DLD1 (cell line): ENCODE results near the gene DSCAML1.

Experiments
- in situ Hi-C: cut with HindIII; loops from 2 replicates; pipeline ENCODE4 v1.10.0; 2017; ENCODE audit warnings: low sequenced_read_pairs

Gene DSCAML1

DNA sequence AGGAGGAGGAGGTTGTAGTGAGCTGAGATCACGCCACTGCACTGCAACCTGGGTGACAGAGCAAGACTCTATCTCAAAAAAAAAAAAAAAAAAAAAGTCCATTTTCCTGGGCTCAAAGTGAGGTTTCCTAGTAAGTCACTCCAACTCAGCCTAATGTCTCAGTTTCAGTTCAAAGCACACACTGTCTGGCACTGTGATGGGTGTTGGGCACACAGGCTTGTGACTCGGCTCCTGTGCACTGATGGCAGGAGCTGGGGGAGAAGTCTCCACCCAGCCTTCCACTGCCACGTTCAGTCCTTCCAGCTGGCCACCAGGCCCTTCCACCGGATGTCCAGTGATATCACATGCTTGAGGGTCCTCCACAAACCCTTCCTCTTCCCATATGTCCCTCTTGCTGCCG lies 283.4 kb downstream of the DSCAML1 start:
- in situ Hi-C loops = no loop called here

- in situ Hi-C loops = no loop called here
Measured at GRCh38 chr11:117511931-117512539, 285.0 kb downstream of the DSCAML1 start.

DNA sequence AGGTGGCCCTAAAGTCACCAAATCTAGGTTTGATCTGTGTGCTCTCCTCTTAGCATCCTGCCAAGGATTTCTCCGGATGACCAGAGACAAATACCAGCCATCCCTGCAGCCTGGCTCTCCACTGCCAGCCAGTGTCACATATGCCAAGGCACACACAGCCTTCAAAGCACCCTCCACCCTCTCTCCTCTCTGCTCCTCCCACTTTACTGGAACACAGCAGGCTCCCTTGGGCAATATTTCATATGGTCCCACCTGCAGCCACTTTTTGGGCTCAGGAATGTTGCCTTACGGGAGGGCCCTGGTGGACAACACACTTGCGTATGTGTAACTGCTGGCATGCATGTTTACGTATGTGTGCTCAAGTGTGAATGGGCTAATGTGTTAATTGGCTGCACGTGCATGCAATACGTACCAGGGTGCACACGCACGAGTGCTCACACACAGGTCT lies 285.5 kb downstream of the DSCAML1 start:
- in situ Hi-C loops = no loop called here

DNA sequence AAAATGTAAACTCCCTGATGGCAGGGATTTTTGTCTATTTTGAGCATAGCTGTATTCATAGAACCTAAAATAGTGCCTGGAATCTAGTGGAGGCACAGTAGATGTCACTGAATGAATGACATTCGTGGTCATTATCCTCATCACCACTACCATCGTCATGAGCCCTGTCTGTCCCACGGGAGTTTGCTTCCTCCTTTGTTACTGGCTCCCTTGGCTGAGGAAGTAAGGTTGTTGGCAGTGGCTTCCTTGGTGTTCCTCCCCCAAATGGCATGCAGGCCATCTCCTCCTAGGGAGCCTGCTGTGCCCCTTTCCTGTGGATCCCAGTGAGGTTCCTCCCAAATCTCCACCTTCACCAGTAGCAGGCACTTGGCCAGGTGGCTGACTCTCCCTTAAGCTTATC lies 286.4 kb downstream of the DSCAML1 start:
- in situ Hi-C loops = no loop called here

GRCh38 chr11:117509543-117509942 lies 287.5 kb downstream of the DSCAML1 start:
- in situ Hi-C loops = no loop called here

- in situ Hi-C loops = no loop called here
Measured at GRCh38 chr11:117506971-117507370, 290.0 kb downstream of the DSCAML1 start.

DNA sequence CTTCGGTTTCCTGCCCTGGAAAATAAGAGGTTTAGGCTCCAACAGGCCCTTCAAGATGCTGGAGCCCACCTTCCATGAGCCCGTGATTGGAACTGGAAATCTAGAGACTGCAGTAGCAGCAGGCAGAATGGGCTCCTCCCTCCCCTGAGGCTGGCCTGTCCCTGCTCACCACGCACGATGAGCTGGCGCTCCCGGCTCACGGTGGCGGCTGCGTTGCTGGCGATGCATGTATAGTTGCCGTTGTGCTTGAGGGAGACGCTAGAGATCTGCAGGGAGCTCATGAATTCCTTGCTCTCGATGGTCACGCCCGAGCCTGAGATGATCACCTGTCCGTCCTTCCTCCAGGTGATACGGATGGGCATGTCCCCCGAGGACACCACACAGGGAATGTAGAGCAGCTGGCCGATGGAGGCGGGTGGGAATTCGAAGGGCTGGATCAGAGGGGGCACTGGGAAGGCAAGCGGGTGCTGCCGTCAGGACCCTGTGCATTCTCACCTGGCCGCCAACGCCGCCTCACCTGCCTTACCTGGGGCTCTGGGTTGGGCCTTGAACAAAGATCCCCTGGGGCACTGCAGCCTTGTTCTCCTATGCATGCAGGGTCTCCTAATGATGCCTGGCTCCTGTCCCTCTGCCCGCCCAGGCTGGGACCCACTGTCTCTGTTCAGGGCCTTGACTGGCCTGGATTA lies 291.6 kb downstream of the DSCAML1 start:
- in situ Hi-C loops = no loop called here

- in situ Hi-C loops = no loop called here
Measured at GRCh38 chr11:117502779-117503100, 294.3 kb downstream of the DSCAML1 start.

DNA sequence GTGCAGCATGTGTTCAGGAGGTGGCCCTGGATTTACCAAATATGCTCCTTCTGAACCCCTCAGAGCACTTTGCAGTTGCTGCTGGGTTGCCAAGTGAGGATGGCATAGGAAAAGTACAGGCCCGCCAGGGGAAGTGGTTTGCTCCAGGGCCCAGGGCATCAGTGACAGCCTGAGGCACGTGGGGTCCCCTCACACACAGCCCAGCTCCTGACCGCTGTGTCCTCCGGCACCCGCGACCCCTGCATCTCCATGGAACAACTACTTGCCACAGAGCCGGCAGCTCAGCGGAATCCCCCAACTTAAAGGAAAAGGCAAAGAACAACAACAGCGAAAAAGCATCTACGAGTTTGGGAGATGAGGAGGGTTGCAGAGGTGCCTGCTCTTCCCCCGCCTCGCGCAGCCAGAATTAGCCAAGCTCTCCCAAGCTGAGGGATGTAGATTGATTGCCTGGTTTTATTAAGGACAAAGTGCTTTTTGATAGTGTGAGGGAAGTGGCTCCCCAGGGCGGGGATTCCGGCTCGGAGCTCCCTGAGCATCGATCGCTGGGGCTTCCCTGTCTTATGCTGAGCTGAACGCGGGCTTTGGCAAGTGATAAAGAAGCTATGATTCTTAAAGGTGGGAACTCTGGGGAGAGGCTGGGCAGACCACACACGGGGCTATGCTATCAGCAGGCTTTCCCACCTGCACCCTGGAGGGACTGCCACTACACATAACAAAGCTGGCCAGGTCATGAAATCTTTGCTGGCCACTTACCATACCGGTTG lies 294.8 kb downstream of the DSCAML1 start:
- in situ Hi-C loops = no loop called here

GRCh38 chr11:117501237-117501898 lies 295.6 kb downstream of the DSCAML1 start:
- in situ Hi-C loops = no loop called here

DNA sequence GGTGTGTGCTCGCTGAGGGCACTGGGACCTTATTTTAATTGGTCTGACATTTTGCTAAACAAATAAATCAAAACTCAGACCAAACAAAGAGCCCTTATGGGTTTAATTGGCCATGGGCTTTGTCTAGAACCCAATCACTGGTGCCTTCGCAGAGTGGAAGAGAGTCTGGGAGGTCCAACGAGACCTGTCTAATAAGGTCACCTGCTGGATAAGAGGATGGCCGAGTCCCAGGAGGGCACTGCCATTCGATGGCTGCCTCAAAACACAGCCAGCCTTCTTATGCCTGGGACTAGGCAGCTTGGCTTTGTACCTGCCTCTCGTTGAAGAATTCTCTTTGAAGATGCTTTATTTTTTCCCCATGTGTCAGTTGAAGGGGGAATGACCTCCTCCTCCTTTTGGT lies 298.2 kb downstream of the DSCAML1 start:
- in situ Hi-C loops = no loop called here

GRCh38 chr11:117497206-117497951 lies 299.6 kb downstream of the DSCAML1 start:
- in situ Hi-C loops = no loop called here

- in situ Hi-C loops = no loop called here
Measured at GRCh38 chr11:117495357-117495756, 301.7 kb downstream of the DSCAML1 start.

GRCh38 chr11:117492578-117493251 lies 304.3 kb downstream of the DSCAML1 start:
- in situ Hi-C loops = no loop called here

DNA sequence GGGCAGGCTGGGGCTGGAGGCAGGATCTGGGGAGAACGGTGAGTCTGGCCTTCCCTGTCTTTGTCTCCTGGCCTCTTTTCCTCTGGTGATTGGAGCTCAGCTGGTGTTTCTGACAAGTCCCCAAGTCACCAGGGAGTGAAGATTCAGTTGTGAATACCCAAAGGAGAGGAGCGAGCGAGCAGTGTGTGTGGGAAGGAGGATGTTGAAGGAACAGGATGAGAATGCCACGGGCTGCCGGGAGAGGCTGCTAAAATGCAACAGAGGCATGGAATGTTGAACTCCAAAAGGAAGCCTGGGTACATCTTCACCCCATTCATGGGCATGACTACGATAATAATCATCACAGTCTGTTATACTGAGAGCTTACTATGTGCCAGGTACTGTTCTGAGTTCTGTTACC lies 306.1 kb downstream of the DSCAML1 start:
- in situ Hi-C loops = no loop called here

DNA sequence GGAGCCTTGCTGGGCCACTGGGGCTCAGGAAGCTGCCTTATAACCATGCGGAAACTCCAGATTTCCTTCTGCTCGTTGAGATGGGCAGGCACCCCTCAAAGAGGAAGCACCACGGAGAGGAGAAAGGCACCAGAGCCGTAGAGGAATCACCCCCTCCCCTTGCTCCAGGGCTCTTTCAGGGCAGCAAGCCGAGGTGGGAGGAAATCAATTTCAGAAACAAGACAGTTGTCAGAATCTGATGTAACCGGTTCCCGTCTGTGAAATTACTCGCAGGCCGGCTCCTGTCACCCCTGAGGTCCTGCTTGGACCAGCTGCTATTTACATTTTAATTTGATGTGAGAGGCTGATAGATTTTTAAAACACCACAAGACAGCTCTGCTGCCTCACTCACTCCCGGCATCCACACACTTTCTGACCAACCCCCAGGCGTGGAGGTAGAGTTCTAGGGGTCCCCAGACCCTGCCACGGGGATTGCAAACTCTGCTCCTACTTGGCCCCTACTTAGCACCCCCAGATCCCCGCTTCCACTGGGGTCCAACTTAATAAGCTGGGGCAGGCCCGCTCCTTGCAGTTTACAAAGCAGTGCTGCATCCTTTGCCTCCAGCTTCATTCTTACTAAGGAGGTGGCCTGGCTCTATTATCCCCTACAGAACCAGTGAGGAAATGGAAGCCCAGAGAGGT lies 306.9 kb downstream of the DSCAML1 start:
- in situ Hi-C loops = no loop called here

- in situ Hi-C loops = no loop called here
Measured at GRCh38 chr11:117488996-117489952, 307.7 kb downstream of the DSCAML1 start.

- in situ Hi-C loops = no loop called here
Measured at GRCh38 chr11:117486059-117486458, 311.0 kb downstream of the DSCAML1 start.

DNA sequence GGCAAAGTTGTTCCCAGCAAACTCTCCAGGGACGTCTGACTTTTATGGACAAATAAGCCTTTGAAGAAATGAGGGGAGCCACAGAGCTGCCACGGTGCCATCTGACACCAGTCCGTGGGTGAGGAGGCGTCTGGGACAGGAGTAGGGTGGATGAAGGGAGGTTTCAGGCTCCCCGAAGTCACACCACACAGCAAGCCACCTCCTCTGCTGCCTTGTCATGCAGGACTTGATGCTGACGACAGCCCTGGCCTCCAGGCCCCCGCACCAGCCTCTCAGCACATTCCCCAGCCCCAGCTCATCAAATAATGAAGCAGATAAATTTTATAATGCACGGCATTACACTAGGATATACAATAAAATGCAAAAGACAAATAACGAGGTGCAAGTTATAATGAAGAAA lies 312.9 kb downstream of the DSCAML1 start:
- in situ Hi-C loops = no loop called here
